NCI-H1436 (cell line): ENCODE data around the gene LDLRAD3.
A peak's percentile ranks its signal among the peaks of the same experiment; 100 is the strongest.
"Not testable (repeated sequence)": the region's sequence is repeated elsewhere in the genome, so short reads cannot be mapped to it uniquely, and the experiment has no call there.

Source experiments
- DNase-seq: peaks from one replicate; lab custom pipeline; 2025; lab: John Stamatoyannopoulos, UW

LDLRAD3 gene

DNA sequence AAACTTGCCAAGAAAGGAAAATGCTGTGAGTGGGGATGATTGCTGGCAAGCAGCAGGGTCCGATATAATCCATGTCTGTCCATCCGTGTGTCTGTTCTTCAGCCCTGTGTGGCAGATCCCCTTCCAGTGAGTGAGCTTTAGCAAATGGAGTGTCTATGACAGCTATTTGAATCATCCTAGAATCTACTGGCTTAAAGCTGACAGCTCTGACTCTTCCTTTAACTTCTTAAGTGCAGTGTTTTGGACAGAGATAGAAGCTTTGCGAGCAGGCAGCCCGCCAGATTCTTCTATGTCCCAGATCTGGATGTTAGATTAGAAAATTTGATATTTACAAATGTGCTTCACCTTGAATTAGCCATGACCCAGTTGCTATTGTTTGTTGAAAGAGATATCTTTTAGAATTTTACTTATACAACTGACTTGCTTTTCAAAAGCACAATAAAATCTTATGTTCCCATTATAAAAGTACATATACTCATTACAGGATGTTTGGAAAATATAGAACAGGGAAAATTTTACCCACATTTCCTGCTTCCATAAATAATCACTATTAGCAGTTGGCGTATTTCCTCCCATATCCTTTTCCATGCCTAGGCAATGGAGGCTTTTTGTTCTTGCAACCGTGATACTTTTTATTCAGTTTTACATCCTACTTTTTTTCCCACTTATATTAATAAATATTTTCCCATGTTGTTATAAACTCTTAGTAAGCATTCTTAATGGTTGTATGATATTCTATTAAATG is 220.8 kb downstream of the LDLRAD3 start:
- DNase-seq = no peak

DNA sequence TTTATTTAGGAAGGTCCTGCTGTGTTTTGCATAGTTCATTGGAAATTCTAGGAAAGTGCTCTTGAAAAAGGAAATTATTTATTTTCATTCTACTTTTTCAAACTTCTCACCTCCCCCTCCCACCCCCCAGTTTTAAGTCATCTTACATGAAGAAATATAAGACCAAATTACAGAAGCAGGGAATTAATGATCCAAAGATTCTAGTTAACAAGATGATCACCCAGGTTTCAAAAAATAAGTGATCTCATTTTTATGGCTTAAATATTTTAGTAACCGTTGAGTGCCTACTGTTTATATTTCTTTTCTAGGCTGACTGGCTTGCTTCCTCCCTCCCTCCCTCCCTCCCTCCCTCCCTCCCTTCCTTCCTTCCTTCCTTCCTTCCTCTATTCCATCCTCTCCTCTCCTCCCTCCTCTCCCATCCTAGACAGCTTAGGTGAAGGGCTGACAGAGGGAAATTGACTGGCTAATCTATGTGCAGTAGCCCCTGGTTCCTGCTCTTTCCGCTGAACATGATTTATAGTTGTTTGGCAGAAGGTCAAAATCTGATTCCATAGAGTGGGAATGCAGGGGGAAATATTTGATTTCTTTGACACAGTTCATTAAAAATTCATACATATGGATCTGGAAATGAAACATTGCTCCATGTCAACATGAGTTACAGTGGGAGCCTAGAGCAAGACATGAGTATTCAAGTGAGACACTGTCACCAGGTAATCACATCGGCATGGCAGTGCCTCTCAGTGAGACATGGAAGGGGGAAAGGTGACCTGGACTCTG is 221.9 kb downstream of the LDLRAD3 start:
- no peak for DNase-seq

DNA sequence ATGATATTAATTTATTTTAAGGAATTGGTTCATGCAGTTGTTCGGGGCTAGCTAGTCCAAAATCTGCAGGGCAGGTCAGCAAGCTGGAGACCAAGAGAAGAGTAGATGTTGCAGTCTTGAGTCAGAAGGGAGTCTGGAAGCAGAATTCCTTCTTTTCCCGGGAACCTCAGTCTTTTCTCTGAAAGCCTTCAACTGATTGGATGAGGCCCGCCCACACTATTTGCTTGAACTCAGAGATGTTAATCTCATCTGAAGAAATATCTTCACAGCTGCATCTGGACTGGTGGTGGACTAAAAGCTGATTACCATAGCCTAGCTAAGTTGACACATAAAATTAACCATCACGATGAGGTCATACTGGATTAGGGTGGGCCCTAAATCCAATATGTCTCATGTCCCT is 223.2 kb downstream of the LDLRAD3 start:
- no peak for DNase-seq

DNA sequence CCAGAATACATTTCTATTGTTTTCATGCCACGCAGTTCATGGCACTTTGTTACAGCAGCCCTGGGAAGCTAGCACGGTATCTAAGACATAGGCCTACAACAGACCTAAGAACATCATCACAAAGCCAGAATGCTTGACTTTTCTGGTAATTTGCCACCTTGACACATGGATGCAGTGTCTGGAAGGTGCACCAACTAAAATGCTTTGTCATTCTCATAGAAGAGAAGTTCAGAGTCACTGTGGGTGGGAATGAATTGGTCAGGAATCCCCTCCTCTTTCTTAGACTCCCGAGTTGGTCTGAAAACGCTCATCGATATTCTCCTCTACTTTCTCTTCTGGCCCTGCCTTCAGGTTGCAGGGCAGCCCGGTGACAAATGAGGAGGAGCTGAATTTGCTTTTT is 223.9 kb downstream of the LDLRAD3 start:
- no peak for DNase-seq

DNA sequence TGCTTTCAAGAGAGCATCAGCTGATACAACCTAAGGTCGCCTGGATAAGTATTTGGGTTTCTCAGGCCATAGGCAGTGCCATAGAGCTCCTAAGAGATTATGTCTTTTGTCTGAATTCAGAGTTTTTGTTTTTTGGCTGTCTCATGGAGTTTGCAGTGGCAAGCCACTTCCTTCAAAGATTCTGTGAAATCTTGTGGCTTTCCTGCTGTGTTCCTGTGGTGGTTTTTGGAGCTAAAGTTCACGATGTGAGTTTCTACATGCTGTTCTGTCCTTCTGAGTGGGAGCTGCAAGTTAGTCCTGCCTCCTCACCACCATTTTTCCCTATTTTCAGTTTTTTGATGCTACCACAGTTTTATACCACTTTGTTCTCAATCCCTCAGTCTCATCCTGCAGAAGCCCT is 234.0 kb downstream of the LDLRAD3 start:
- no peak for DNase-seq

DNA sequence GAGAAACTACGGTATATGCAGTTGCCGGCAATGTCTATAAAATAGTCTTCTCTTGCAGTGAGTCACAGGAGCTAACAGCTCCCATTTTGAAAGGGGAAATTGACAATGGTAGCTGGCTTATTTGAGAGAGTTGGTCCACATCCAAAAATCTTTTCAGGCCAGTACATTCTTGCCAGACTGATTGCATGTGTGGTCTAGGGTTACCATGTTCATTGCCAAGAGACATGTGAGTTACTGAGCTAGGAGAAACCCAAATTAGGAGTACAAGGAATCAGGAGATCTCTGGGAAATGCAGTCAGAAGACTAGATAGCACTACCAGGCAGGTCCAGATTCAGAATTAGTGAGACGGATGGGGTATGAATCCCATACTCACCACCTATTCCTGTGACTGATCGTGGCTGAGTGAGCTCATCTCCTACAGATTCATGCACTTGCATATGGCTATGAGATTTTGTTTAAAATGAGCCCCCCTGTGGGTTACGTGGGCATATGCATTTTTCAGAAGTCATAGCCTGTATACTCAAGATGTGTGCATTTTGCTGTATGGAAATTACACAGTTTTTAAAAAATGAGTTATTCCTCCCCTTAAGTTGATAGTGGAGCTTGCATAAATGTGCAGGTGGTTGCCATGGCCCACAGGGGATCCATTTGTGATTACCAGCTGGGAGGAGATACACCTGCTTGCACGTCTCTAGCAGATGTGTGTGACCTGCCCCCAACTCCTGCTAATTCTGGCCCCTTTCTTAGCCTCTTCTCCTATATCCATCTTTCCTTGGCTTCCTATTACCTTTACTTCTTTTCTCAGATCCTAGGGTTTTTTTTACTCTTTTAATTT is 242.7 kb downstream of the LDLRAD3 start:
- DNase-seq = peak; percentile 52

DNA sequence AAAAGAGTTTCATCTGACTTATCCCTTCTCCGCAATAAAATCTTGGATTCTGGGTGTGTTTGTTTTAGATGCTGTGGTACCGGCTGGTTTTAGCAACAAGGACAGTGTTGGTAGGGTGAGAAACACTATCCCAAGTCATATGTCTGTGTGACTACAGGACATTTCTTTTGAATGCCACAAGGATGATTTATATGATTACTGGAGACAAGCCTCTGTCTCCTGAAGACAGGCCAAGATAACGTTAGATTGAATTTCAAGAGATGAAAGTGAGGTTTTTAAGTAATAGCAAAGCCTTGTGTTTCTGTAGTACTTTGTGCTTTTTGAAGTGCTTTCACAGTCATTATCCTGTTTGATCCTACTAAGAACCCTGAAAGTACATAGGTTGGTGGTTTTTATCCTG is 243.8 kb downstream of the LDLRAD3 start:
- no peak for DNase-seq

DNA sequence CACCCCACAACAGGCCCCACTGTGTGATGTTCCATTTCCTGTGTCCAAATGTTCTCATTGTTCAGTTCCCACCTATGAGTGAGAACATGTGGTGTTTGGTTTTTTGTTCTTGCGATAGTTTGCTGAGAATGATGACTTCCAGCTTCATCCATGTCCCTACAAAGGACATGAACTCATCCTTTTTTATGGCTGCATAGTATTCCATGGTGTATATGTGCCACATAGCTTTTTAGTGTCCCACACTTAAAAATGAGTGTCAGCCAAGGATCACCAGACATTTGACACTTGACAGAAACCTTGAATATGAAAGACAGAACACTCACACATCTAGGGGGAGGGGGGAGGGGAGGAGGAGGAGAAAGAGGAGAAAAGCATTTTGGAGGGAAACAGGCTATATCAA is 245.9 kb downstream of the LDLRAD3 start:
- DNase-seq = not testable (repeated sequence)

DNA sequence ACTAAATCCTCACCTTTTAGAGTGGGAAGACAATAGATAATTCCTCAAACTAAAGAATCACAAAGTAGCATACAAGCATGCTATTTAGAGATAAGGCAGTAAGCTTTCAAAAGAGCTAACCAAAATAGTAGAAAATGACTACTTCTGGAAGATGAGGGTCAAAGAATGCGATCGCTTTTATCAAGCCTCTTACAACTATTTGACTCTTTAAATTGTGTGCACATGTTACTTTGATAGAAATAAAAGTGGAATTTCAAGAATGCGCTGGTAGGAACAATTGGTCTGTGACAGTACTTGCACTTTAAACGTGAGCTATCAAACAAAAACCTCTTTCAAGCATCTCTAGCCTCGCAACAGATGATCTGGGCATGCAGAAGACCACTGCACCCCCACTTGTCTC is 248.1 kb downstream of the LDLRAD3 start:
- DNase-seq = no peak

DNA sequence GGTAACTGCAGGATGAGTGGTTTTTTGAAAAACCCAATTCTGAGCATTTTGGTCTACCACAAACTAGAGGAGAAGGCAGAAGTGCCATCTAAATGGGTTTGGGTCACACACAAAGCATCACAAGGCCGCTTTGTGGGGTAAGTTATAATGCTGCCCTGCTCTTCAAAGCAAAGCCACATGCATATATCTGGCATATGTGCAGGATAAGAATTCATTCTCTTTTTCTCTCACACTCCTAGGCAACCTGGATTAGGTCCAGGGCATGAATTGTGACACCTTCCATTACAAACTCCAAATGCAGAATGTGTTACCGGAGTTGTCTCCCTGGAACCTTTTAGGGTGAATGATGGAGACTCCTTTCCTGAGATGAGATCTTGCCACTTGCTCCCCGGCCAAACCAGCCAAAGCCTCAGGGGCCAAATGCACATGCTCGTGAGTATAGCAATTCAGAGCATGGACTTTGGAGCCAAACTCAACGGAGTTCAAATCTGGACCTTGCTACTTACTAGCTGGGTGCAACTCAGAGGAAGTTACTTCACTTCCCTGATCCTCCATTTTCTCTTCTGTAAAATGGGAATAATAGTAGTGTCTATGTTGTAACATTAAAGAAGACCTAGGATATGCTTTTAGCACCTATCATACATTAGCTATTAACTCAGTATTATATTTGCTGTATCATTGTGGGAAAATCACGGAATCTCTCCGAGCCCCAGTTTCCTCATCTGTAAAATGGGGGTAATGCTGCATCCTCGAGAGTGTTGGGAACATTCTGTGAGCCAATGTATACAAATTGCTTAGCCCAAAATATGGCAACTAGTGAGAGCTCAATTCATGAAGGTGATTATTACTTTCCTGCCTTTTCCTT is 248.8 kb downstream of the LDLRAD3 start:
- no peak for DNase-seq

DNA sequence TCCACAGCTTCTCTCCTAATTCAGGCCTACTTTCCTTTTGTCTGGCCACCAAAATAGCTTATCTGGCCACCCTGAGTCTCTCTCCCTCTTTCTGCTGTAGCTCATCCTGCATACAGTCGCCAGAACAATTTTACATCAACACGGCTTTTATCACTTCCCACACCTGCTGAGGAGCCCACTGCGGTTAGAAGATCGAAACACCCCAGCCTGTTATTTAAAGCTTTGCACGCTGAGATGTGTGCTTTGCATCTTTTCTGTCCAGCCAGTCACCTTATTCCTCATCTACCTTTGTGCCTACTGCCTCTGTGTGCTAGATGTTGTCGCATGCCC is 249.4 kb downstream of the LDLRAD3 start:
- DNase-seq = no peak

DNA sequence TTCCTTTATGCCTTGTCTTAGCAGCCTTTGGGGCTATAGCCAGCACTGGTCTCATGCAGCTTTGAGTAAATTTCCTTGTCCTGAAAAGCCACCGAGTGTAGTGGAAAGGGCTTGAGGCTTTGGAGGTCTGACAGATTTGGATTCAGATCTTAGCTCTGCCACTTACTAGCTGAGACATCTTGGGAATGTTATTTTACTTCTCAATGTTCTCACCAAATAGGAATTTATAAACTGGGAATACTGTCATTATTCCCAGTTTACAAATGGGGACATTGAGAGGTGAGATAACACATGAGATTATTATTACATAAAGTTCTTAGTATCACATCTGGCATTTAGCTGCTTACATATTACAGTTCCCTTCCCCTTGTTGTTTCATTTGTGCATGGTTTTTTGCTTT is 249.9 kb downstream of the LDLRAD3 start:
- no peak for DNase-seq

DNA sequence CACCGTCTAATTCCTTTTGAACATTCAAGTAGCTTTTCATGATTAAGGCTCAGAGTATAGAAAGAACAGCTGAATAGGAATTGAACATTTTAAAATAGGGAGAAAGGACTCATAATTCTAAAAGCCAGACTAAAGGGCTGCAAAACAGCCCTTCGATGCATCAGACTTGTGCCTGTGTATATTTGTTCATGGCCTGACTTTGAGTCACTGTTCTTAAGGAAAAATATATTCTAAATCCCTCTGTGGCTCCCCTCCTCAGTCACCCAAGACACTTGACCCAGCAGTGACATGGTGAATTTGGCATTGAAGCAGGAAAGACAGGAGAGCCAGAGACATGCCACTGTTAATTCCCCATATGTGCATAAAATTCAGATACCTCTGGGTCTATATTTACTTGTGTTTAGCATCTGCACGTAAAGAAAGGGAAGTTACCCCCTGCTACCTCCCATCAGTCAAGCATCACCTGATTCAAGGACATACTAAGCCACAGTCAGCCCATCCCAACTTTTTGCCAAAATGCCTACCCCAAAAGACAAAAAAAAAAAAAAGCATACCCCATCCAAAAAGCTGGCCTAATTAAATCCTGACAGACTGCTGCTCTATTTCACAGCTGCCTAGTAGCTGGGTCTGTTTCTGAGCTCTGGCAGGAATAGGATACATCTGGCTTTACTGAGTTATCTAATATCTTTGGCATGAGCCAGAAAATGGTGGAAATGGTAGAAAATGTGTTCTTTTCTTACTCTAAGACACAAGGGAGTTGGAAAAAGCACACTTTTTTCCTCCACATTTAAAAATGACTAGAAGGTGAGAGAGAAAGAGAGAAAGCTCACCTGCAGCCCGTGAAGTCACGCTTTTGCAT is 251.9 kb downstream of the LDLRAD3 start:
- no peak for DNase-seq

DNA sequence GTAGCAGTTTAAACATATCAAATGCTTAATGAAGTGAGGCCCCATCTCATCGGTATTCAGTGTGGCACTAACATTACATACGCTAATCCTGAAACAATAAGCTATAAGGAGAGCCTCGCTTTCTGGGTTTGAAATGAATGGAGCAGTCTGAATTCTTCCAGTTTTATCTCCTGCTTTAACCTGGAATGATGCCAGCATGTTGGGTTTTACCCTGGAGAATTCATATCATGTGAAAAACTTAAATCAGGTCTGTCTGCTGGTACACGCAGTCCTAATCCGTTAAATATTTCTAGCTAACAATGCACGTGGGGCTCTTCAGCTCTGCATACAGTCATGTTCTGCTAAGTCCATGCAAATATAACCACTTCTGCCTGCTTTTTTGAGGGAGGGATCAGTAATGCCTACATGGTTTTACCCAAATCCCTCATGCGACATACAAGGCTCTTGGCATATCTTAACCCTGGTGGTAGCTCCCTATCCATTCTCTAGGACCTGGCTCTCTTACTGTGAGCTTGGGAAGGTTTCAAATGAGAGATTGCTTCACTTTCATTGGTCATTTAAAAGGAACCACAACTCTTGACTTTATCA is 252.6 kb downstream of the LDLRAD3 start:
- no peak for DNase-seq

DNA sequence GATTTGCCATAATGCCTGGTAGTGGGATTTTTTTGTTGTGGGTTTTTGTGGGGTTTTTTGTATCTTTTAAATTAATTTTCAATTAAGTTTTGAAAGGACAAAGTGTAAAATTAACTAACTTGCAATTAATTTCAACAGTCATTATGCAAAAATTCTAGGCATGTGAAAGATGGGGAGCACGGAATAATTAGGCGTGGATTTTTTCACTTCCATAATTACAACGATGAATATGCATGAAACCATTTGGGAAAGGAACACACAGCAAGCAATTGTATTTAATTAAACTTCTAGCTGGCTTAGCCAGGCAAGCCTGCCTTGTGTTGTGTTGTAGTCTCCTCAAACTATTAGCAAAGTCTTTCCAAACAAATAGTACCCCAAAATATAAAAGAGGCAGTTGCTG is 257.5 kb downstream of the LDLRAD3 start:
- DNase-seq = no peak

DNA sequence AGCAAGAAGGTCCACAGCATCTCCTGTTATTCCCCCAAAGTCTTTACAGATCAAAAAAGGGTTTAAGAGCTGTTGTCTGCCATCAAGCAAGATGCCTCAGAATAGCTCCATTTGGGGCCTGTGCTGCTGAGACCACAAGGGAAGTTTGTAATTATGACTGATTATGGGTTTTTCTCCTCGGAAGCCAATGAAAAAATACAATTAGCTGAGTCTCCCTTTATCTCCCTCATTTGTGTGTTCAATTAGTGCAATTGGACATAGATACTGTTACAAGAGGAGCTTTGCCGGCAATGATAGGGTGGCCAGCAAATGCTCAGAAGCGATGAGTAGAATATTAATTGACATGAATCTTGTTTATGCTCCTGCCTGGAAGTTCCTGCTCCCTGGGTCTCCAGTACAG is 261.7 kb downstream of the LDLRAD3 start:
- no peak for DNase-seq

DNA sequence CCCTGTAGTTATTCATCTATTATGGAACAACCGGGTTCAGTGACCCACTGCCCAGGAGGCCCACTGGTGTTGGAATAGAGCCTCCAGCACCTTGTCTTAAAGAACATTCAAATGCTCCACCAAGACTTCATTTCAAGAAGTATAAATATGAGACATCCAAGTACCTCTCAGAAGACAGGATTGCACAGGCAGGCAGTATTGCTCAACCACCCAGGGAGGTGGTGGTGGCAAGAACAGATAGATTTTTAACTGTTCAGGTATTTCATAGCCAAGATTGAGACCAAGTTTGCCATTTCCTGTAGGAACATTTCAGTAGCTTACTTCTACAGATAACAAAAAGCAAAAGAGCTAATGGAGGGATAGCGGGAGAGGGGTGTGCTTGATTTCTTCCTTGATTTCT is 266.7 kb downstream of the LDLRAD3 start:
- DNase-seq = no peak

DNA sequence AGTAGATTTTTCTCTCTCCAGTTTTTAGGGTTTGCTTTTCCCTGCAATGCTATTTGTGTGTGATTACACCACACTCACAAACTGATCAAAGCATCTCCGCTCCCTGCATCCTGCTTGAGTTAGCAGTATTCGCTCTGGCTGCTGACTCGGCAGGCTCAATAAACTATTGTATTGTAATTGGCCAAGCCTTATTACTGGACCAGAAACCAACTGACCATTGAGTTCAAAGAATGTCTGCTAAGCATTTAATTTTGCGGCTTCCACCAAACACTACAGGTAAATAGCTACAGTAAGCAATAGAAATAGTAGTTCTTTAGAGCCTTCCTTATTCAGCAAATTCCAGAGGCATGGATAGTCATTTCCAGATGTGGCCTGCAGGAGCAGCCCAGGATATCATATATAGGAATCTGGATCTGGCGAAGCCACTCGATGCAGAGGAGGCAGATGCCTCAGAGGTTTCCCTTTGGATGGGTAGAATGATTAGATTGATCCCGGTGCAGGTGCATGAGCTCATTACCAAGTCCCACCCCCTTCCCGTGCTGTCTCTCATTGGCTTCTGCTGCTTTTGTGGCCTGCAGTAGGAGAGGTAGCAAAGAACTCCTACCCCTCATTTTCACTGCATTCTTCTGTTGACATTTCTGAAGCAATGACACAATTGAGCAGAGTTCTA is 268.0 kb downstream of the LDLRAD3 start:
- no peak for DNase-seq

DNA sequence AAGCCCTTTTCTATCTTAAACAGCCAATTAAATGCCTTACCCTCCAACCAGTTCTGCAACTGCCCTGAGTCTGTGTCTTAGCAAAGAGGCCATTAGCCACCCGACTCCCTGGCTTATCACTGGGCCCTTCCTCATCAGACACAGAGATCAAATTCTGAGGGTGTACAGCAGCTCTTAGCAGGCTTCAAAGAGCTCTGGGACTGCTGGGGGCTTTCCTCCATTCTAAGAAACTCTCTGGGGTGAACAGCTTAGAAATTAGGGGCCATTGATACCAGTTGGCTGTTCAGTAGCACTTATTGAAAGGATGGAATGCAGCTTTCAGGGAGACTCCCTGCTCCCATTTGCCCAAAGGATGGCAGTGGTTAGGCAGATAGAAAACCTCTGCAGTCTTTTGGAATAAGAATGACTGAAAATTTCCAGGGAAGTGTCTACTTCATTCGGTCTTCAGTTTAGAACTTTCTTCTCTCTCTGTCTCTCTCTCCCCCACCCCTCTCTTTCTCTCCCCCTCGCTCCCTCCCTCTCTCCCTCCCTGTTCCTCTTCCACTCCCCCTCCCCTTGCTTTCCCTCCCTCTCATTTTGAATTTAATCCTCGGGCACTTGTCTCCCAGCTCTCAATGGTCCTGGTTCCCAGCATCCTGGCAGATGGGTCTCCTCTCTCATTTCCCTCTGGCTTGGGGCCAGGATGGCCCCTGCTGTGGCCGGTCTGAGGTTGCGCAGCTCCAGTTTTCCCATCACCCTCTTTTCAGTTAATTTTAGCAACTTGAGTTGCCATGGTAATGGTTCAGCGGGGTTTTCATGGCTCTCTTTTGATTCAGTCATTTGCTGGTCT is 268.9 kb downstream of the LDLRAD3 start:
- no peak for DNase-seq
